NOMO-1 treated with dmso at 0.1 percent for 144 hours (cell line): ENCODE measurements around the gene MAD1L1.
"Not testable (repeated sequence)": the region's sequence is repeated elsewhere in the genome, so short reads cannot be mapped to it uniquely, and the experiment has no call there.

ENCODE experiments used
- DNase-seq: peaks from one replicate; lab custom pipeline; 2025; ENCODE audit not compliant: unreplicated experiment; lab: John Stamatoyannopoulos, UW

The MAD1L1 gene

DNA sequence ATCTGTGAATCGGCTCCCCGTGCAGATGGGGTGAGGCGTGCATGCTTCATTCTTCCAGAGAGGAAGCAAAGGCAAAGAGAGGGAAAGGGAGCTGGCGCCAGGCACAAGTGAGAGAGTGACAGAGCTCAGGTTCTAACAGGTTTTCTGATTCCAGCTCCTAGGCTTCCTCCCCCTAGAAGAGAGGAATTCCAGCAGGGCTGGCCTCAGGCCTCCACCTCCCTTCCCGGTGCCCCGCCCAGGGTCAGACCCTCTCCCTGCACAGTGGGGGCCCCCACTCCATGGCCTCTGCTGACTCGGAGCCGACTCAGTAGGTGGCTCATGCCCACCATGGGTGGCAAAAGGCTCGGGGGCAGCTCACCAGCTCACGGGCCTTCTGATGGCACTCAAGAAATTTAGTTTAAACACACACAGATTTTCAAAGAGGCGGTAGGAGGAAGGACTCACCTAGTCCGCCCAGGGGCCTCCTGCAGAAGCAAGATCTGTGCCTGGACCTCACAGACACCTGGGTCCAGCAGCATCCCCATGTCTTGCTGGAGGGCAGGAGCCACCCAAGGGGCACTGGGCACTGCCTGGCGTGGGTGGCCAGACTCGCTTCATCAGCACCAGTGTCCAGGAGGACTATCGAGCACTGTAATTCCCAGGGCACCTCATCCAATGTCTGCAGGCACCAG lies 183.5 kb downstream of the MAD1L1 start:
- DNase-seq = no peak

DNA sequence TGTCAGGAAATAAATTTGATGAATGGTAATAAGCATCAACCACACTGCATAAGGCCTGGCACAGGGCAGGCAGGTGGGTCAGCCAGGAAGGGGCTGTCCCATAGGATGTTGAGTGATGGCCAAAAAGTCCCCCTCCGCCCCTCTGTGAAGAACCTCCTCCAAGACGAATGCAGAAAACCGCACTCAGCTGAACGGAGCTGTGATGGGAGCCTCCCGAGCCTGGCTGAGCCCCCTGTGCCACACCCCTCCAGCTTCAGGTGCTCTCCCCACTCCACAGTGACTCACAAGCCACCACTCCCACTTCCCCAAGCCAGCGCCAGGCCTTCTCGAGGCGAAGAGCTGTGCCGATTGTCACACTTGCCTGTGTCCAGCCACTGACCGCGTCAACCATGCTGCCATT lies 184.2 kb downstream of the MAD1L1 start:
- no peak for DNase-seq

DNA sequence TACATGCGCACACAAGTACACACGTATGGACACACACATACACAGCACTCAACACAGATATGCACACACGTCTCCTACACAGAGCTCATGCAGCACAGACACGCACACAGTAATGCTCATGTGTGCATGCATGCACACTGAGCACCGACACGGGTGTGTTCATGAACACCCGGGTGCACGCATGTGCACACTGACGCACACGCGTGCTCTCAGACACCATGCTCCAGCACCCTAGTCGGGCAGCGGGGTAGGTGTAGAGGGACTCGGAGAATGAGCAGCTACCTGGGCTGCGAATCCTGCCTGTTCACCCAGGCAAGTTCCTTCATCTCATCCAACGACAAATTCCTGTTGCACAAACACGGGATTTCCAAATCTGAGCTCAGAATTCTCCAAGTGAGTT lies 184.7 kb downstream of the MAD1L1 start:
- DNase-seq = no peak

DNA sequence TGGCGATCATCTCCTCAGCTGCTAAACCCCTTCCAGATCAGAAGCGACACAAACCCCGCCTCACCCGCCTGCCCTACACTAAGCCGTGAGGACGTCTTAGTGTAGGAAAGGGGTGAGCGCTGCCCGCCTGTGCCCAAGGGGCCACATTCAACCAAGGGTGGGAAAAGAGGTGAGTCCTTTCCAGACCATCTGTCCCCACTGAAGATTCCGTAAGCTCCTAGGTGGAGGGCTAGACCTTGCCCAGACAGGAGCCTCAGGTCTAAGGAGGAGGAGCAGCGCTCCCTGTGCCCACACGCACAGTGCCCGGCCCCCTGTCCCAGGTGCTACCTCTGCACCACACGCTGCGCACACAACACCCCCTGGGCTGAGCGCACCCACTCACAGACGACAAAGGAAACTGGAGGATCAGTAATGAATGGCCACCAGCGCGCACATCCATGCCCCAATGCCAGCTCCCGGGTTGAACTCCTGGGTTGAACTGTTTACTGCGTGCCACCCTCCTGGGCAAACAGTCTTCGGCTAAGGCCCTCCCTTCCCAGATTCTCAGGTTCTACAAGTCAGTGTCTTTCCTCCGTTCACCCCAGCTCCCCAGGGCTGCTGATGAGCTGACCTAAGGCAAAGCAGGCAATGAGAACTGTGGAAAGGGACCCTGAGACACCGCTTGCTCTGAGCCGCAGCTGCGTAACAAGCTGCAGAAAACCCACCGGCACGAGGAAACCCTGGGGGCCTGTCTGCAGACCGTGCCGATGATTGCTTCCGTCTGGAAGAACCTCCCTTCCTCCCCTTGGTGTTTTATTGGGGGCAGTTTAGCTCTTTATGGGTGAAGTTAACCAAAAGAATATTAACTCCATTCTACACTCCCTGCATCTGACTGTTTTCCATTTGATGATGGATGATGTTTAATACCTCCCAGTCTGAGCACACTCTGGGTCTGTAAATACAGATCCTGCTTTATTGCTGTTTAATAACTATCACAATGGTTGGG lies 185.9 kb downstream of the MAD1L1 start:
- DNase-seq = no peak

DNA sequence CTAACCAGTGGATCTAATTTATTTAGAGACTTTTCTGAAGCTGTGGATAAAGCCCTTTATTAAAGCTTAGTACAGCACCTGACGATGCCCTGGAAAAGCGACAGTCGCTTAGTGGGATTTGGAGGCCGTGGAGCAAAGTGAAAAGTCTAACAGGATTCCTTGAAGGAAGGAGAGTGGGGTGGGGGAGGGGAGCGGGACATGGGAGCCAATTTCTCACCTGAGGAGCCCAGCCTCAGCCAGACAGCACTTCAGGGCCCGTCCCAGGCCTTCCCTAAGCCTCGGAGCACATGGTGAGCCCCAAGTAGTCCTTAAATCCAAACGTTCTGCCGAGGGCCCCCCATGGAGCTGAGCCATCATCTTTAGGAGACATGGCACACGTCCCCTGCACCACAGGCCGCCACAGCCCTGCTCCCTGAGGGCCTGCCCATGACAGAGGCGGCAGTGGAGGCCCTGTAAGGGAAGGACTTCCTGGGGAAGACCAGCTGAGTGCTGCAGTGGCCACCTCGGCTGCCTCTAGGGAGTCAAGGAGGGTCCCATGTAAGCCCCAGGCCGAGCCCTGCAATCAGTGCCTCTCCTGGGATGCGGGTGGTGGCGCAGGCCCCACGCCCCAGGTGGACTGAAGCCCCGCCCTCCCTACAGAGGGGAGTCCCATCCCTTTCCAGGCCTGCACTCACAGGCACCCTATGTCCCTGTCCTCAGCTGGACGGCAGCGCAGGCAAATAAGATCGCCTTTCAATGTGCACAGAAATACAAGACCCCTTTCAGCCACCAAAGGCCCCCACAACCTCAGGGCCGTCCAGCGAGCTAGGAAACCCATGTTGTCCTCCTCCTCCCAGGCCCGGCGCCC lies 187.0 kb downstream of the MAD1L1 start:
- no peak for DNase-seq

DNA sequence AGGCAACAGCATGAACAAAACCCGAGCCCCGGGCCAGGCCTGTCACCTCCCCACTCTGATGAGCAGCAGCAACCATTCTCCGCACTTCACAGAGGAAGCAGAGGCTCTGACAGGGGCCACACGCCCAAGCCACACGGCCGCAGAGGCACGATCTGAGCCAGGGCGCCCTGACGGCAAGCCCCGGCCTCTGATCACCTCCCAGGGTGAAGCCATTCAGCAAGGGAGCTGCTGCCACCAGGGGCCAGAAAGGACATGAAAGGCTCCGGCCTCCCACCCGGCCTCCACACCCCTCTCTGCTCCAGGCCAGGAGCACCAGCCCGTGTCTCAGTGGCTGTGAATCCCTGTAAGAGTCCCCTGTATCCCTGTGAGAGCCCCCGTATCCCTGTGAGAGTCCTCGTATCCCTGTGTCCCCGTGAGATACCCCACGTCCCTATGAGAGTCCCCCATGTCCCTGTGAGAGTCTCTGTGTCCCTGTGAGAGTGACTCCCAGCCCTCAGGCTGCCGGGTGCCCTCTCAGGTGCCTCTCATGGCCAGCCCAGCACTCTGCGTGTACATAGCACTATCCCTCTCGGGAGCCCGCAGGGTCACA lies 187.8 kb downstream of the MAD1L1 start:
- DNase-seq = no peak

- no peak for DNase-seq
These were observed 188.3 kb downstream of the MAD1L1 start for GRCh38 chr7:2044311-2044882.

- DNase-seq = no peak
These were observed 189.3 kb downstream of the MAD1L1 start for GRCh38 chr7:2043316-2044039.

- no peak for DNase-seq
These were observed 190.1 kb downstream of the MAD1L1 start for GRCh38 chr7:2042650-2043049.

- no peak for DNase-seq
These were observed 191.0 kb downstream of the MAD1L1 start for GRCh38 chr7:2041496-2042367.

DNA sequence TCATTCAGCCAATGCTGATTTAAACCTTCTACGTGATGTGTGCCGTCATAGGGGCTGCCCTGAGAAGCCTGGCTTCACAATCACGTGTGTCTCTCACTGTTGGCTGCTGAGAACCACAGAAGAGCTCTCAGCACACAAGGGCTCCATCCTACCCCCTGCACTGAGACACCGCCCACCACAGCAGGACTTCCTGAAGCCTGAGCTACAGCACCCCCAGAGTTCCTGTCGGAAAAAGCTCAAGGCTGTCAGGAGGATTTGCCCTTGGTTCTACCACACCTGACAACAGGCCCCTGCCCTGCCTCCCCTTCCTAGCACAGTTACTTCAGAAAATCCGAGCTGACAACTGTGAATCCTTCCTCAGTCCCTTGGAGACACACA lies 191.9 kb downstream of the MAD1L1 start:
- DNase-seq = no peak

- DNase-seq = no peak
These were observed 192.4 kb downstream of the MAD1L1 start for GRCh38 chr7:2040201-2040892.

GRCh38 chr7:2038931-2039728 lies 193.6 kb downstream of the MAD1L1 start:
- no peak for DNase-seq

GRCh38 chr7:2037808-2038522 lies 194.8 kb downstream of the MAD1L1 start:
- no peak for DNase-seq

- DNase-seq = no peak
These were observed 195.4 kb downstream of the MAD1L1 start for GRCh38 chr7:2037301-2037807.

GRCh38 chr7:2036786-2037185 lies 196.0 kb downstream of the MAD1L1 start:
- no peak for DNase-seq

GRCh38 chr7:2036201-2036600 lies 196.5 kb downstream of the MAD1L1 start:
- not testable (repeated sequence) for DNase-seq
